HEK293 (cell line): ENCODE measurements around the gene SEC24B.

Experiments
- BCL11B ChIP-seq: fragments of 450-650 bp; formaldehyde crosslinking; IDR thresholded peaks from 2 replicates; pipeline ENCODE4 v1.5.1; 2016; ENCODE audit warnings: low read depth, missing biosample characterization, missing genetic modification characterization
- EGR2 ChIP-seq: fragments of 450-650 bp; formaldehyde crosslinking; IDR thresholded peaks from 2 replicates; pipeline ENCODE4 v1.5.1; 2016; ENCODE audit warnings: low read depth, missing biosample characterization, missing genetic modification characterization
- GLI2 ChIP-seq: fragments of 450-650 bp; formaldehyde crosslinking; IDR thresholded peaks from 2 replicates; pipeline ENCODE4; 2017; ENCODE audit warnings: missing biosample characterization, missing genetic modification characterization, low read depth, borderline replicate concordance
- IKZF3 ChIP-seq: fragments of 450-650 bp; IDR thresholded peaks from 2 replicates; pipeline ENCODE4 v1.5.0; 2018; ENCODE audit warnings: missing biosample characterization, mild to moderate bottlenecking, missing genetic modification characterization, moderate library complexity
- KLF16 ChIP-seq: fragments of 450-650 bp; formaldehyde crosslinking; IDR thresholded peaks from 2 replicates; pipeline ENCODE4 v1.5.1; 2017; ENCODE audit warnings: missing biosample characterization, missing genetic modification characterization
- KLF9 ChIP-seq: fragments of 450-650 bp; formaldehyde crosslinking; IDR thresholded peaks from 2 replicates; pipeline ENCODE4 v1.5.1; 2016; ENCODE audit warnings: missing biosample characterization, missing genetic modification characterization, low read depth
- SP7 ChIP-seq: fragments of 450-650 bp; formaldehyde crosslinking; IDR thresholded peaks from 2 replicates; pipeline ENCODE4 v1.5.1; 2016; ENCODE audit warnings: missing biosample characterization, missing genetic modification characterization
- ZBTB20 ChIP-seq: fragments of 450-650 bp; formaldehyde crosslinking; IDR thresholded peaks from 2 replicates; pipeline ENCODE4 v1.5.1; 2016; ENCODE audit warnings: missing biosample characterization, missing genetic modification characterization
- ZBTB8A ChIP-seq: fragments of 450-650 bp; formaldehyde crosslinking; IDR thresholded peaks from 2 replicates; pipeline ENCODE4 v1.5.1; 2016; ENCODE audit warnings: missing biosample characterization, missing genetic modification characterization
- ZFP37 ChIP-seq: fragments of 450-650 bp; formaldehyde crosslinking; IDR thresholded peaks from 2 replicates; pipeline ENCODE4 v1.5.1; 2016; ENCODE audit warnings: missing biosample characterization, missing genetic modification characterization
- ZNF133 ChIP-seq: fragments of 450-650 bp; formaldehyde crosslinking; IDR thresholded peaks from 2 replicates; pipeline ENCODE4 v1.5.1; 2016; ENCODE audit warnings: missing biosample characterization, missing genetic modification characterization
- ZNF155 ChIP-seq: fragments of 450-650 bp; formaldehyde crosslinking; IDR thresholded peaks from 2 replicates; pipeline ENCODE4 v1.5.1; 2016; ENCODE audit warnings: missing biosample characterization, missing genetic modification characterization
- ZNF157 ChIP-seq: fragments of 450-650 bp; formaldehyde crosslinking; IDR thresholded peaks from 2 replicates; pipeline ENCODE4 v1.5.1; 2016; ENCODE audit warnings: missing biosample characterization, missing genetic modification characterization
- ZNF175 ChIP-seq: fragments of 450-650 bp; formaldehyde crosslinking; IDR thresholded peaks from 2 replicates; pipeline ENCODE4 v1.5.1; 2016; ENCODE audit warnings: missing biosample characterization, missing genetic modification characterization
- ZNF223 ChIP-seq: fragments of 450-650 bp; formaldehyde crosslinking; IDR thresholded peaks from 2 replicates; pipeline ENCODE4 v1.5.1; 2016; ENCODE audit warnings: missing biosample characterization, missing genetic modification characterization
- ZNF24 ChIP-seq: fragments of 450-650 bp; formaldehyde crosslinking; IDR thresholded peaks from 2 replicates; pipeline ENCODE4 v1.5.1; 2016; ENCODE audit warnings: missing biosample characterization, missing genetic modification characterization
- ZNF26 ChIP-seq: fragments of 450-650 bp; formaldehyde crosslinking; IDR thresholded peaks from 2 replicates; pipeline ENCODE4 v1.5.1; 2016; ENCODE audit warnings: missing biosample characterization, missing genetic modification characterization
- ZNF292 ChIP-seq: fragments of 450-650 bp; formaldehyde crosslinking; IDR thresholded peaks from 2 replicates; pipeline ENCODE4 v1.5.1; 2016; ENCODE audit warnings: low read depth, missing biosample characterization, missing genetic modification characterization, borderline replicate concordance
- ZNF324 ChIP-seq: fragments of 450-650 bp; formaldehyde crosslinking; IDR thresholded peaks from 2 replicates; pipeline ENCODE4 v1.5.1; 2016; ENCODE audit warnings: missing biosample characterization, missing genetic modification characterization
- ZNF354C ChIP-seq: fragments of 450-650 bp; formaldehyde crosslinking; IDR thresholded peaks from 2 replicates; pipeline ENCODE4 v1.5.1; 2016; ENCODE audit warnings: missing biosample characterization, missing genetic modification characterization, low read depth, borderline replicate concordance
- ZNF394 ChIP-seq: fragments of 450-650 bp; formaldehyde crosslinking; IDR thresholded peaks from 2 replicates; pipeline ENCODE4 v1.5.1; 2016; ENCODE audit warnings: missing biosample characterization, missing genetic modification characterization, mild to moderate bottlenecking, moderate library complexity, borderline replicate concordance
- ZNF488 ChIP-seq: fragments of 450-650 bp; formaldehyde crosslinking; IDR thresholded peaks from 2 replicates; pipeline ENCODE4 v1.5.1; 2016; ENCODE audit warnings: missing biosample characterization, missing genetic modification characterization
- ZNF548 ChIP-seq: fragments of 450-650 bp; formaldehyde crosslinking; IDR thresholded peaks from 2 replicates; pipeline ENCODE4 v1.5.1; 2016; ENCODE audit warnings: missing biosample characterization, missing genetic modification characterization
- ZNF549 ChIP-seq: fragments of 450-650 bp; IDR thresholded peaks from 2 replicates; pipeline ENCODE4 v1.5.1; 2018; ENCODE audit warnings: missing biosample characterization, missing genetic modification characterization, mild to moderate bottlenecking, inconsistent platforms, moderate library complexity
- ZNF561 ChIP-seq: fragments of 450-650 bp; IDR thresholded peaks from 2 replicates; pipeline ENCODE4 v1.5.1; 2018; ENCODE audit warnings: missing biosample characterization, missing genetic modification characterization, borderline replicate concordance
- ZNF621 ChIP-seq: fragments of 450-650 bp; formaldehyde crosslinking; IDR thresholded peaks from 2 replicates; pipeline ENCODE4 v1.5.1; 2017; ENCODE audit warnings: missing biosample characterization, missing genetic modification characterization
- ZNF660 ChIP-seq: fragments of 450-650 bp; IDR thresholded peaks from 2 replicates; pipeline ENCODE4 v1.5.1; 2018; ENCODE audit warnings: missing biosample characterization, mild to moderate bottlenecking, missing genetic modification characterization
- ZNF670 ChIP-seq: fragments of 450-650 bp; formaldehyde crosslinking; IDR thresholded peaks from 2 replicates; pipeline ENCODE4 v1.5.1; 2016; ENCODE audit warnings: missing biosample characterization, missing genetic modification characterization, low read depth
- ZNF777 ChIP-seq: fragments of 450-650 bp; formaldehyde crosslinking; IDR thresholded peaks from 2 replicates; pipeline ENCODE4 v1.5.1; 2017; ENCODE audit warnings: missing biosample characterization, missing genetic modification characterization, borderline replicate concordance
- ZNF830 ChIP-seq: fragments of 450-650 bp; IDR thresholded peaks from 2 replicates; pipeline ENCODE4 v1.5.0; 2018; ENCODE audit warnings: missing biosample characterization, missing genetic modification characterization, low read depth, mild to moderate bottlenecking, moderate library complexity
- ZNF837 ChIP-seq: fragments of 450-650 bp; formaldehyde crosslinking; IDR thresholded peaks from 2 replicates; pipeline ENCODE4 v1.5.1; 2016; ENCODE audit warnings: missing biosample characterization, missing genetic modification characterization
- TF ChIP-seq, protein P1 (sequence below): fragments of 450-650 bp; formaldehyde crosslinking; IDR thresholded peaks from 2 replicates; pipeline ENCODE4 v1.5.1; 2017; ENCODE audit warnings: missing biosample characterization, missing genetic modification characterization
- TF ChIP-seq, protein P2 (sequence below): fragments of 450-650 bp; formaldehyde crosslinking; IDR thresholded peaks from 2 replicates; pipeline ENCODE4 v1.5.1; 2016; ENCODE audit warnings: missing biosample characterization, missing genetic modification characterization

Gene SEC24B

DNA sequence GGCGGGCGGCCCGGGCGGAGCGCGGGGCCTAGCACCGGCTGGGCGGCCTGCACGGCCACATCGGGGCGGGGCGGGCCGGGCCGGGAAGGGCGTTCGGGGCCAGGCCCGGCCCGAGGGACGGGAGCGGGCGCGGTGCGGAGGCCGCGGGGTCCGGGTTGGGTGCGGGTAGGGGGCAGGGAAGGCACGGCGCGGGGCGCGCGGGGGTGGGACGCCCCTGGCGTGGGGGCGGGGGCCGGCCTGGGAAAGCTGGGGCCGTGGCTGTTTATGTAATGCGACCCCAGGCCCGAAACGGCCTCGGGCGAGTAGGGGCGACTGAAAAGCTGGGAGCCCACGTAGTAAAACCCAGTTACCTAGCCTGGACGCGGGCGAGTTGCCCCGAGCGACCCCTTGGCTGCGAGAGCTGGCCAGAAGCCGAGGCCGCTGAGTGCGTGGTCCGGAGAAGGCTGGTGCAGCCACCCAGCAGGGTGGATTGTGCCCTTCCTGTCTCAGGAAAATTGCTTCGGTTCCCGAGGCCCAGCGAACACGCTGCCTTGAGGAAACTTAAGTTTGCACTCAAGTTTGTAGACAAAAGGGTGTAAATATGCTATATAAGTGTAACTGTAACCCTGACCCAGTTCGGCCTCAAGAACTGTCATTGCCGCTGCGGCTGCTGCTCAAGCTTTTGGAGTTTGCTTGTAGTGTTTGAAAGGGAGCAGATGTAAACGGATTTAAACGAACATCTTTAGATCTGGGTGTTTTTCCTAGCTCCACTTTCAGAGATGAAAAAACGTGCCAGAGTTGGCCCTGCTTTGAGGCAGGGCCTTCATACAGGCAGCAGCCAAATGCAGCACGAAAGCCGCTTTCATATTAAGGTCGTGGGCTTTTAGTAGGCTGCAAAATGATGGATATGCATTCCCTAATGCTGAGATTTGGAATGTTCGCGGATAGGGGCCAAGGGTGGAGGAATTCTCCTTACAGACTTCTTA, 674 bp downstream of the SEC24B start (continued):
- TF ChIP-seq BCL11B (tag by site-specific recombination) (no peak), ZBTB8A (tag by site-specific recombination) (peak; percentile 13; the same call in 1 of the 2 replicates), ZNF830 (tag by site-specific recombination) (no peak), ZNF488 (tag by site-specific recombination) (no peak), ZNF133 (tag by site-specific recombination) (no peak), ZNF777 (no peak), EGR2 (0 out of 2 replicates have a peak, but pooled peaks have one; percentile 9), KLF16 (tag by site-specific recombination) (no peak), ZNF26 (no peak), ZNF660 (tag by site-specific recombination) (0 out of 2 replicates have a peak, but pooled peaks have one; percentile 19), GLI2 (no peak), ZNF561 (tag by site-specific recombination) (no peak), ZNF548 (tag by site-specific recombination) (no peak), ZNF155 (tag by site-specific recombination) (no peak), SP7 (tag by site-specific recombination) (no peak), ZNF354C (tag by site-specific recombination) (no peak), ZNF157 (tag by site-specific recombination) (no peak), KLF9 (no peak), IKZF3 (no peak), ZNF837 (no peak), ZFP37 (tag by site-specific recombination) (no peak), ZNF324 (no peak), ZNF670 (tag by site-specific recombination) (no peak), ZNF621 (no peak), ZNF24 (tag by site-specific recombination) (no peak), ZNF549 (tag by site-specific recombination) (no peak), ZNF394 (tag by site-specific recombination) (no peak), ZNF175 (no peak), ZNF223 (tag by site-specific recombination) (no peak), ZBTB20 (tag by site-specific recombination) (peak; percentile 20; the same call in 1 of the 2 replicates), ZNF292 (tag by site-specific recombination) (no peak)
- TF ChIP-seq, protein P1, sequence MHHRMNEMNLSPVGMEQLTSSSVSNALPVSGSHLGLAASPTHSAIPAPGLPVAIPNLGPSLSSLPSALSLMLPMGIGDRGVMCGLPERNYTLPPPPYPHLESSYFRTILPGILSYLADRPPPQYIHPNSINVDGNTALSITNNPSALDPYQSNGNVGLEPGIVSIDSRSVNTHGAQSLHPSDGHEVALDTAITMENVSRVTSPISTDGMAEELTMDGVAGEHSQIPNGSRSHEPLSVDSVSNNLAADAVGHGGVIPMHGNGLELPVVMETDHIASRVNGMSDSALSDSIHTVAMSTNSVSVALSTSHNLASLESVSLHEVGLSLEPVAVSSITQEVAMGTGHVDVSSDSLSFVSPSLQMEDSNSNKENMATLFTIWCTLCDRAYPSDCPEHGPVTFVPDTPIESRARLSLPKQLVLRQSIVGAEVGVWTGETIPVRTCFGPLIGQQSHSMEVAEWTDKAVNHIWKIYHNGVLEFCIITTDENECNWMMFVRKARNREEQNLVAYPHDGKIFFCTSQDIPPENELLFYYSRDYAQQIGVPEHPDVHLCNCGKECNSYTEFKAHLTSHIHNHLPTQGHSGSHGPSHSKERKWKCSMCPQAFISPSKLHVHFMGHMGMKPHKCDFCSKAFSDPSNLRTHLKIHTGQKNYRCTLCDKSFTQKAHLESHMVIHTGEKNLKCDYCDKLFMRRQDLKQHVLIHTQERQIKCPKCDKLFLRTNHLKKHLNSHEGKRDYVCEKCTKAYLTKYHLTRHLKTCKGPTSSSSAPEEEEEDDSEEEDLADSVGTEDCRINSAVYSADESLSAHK (tag by site-specific recombination), result no peak
- TF ChIP-seq, protein P2, sequence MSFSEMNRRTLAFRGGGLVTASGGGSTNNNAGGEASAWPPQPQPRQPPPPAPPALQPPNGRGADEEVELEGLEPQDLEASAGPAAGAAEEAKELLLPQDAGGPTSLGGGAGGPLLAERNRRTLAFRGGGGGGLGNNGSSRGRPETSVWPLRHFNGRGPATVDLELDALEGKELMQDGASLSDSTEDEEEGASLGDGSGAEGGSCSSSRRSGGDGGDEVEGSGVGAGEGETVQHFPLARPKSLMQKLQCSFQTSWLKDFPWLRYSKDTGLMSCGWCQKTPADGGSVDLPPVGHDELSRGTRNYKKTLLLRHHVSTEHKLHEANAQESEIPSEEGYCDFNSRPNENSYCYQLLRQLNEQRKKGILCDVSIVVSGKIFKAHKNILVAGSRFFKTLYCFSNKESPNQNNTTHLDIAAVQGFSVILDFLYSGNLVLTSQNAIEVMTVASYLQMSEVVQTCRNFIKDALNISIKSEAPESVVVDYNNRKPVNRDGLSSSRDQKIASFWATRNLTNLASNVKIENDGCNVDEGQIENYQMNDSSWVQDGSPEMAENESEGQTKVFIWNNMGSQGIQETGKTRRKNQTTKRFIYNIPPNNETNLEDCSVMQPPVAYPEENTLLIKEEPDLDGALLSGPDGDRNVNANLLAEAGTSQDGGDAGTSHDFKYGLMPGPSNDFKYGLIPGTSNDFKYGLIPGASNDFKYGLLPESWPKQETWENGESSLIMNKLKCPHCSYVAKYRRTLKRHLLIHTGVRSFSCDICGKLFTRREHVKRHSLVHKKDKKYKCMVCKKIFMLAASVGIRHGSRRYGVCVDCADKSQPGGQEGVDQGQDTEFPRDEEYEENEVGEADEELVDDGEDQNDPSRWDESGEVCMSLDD (tag by site-specific recombination), result no peak
- TF ChIP-seq, all 188 proteins: peak for 8
